Peyer's patch (tissue), 4 donors: ENCODE measurements around the gene CD83.

Experiments
- POLR2A ChIP-seq, 2 donors: fragments of 450-650 bp; IDR thresholded peaks; one replicate each; pipeline ENCODE4 v1.5.1; 2017; ENCODE audit warnings: antibody characterized with exemption in 2 of 2, mild to moderate bottlenecking in 2 of 2, moderate library complexity in 2 of 2
- TF ChIP-seq, protein P1 (sequence below), 6 experiments: fragments of 450-650 bp in 4 of 6; fragments of 200-600 bp in 2 of 6; sonication (generic) in 1 of 6; IDR thresholded peaks; one replicate each; pipeline ENCODE4 v1.5.1; 2017 to 2019; ENCODE audit warnings: antibody characterized with exemption in 6 of 6, mild to moderate bottlenecking in 3 of 6, moderate library complexity in 1 of 6

DNA sequence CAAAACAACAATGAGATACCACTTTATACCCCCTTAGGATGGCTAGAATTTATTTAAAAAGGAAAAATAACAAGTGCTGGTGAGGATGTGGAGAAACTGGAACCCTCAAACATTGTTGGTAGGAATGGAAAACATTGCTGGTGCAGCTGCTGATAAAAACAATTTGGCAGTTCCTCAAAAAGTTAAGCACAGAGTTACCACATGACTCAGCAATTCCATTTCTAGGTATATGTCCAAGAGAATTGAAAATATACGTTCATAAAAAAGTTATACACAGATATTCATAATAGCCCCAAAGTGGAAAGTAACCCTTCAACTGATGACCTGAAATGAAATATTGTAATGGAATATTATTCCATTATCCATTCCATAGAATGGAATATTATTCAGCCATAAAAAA is 55.0 kb downstream of the CD83 start:
- TF ChIP-seq, protein P1, sequence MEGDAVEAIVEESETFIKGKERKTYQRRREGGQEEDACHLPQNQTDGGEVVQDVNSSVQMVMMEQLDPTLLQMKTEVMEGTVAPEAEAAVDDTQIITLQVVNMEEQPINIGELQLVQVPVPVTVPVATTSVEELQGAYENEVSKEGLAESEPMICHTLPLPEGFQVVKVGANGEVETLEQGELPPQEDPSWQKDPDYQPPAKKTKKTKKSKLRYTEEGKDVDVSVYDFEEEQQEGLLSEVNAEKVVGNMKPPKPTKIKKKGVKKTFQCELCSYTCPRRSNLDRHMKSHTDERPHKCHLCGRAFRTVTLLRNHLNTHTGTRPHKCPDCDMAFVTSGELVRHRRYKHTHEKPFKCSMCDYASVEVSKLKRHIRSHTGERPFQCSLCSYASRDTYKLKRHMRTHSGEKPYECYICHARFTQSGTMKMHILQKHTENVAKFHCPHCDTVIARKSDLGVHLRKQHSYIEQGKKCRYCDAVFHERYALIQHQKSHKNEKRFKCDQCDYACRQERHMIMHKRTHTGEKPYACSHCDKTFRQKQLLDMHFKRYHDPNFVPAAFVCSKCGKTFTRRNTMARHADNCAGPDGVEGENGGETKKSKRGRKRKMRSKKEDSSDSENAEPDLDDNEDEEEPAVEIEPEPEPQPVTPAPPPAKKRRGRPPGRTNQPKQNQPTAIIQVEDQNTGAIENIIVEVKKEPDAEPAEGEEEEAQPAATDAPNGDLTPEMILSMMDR (IDR thresholded peaks at IDR 0.05), result no peak
- TF ChIP-seq POLR2A (IDR thresholded peaks at IDR 0.05), result no peak
